Cardiac fibroblast (primary cell): ENCODE data around the gene CDHR2.

ENCODE experiments used
- DNase-seq, 2 donors: peaks; one replicate each; pipeline versions ENCODE4 v3.0.0 to v3.0.0-alpha.2; 2010; ENCODE audit warnings: low read depth in 2 of 2
- H3K4me3 ChIP-seq, 2 donors: replicated peaks in 1 of 2; 1 replicate in 1 of 2; 2 replicates in 1 of 2; pipeline ENCODE4 v1.5.1; 2011; ENCODE audit warnings: low read depth in 2 of 2, low read length in 2 of 2, mild to moderate bottlenecking in 2 of 2, moderate library complexity in 1 of 2
- TF ChIP-seq, protein P1 (sequence below): IDR thresholded peaks from one replicate; pipeline ENCODE4 v1.5.1; 2011; ENCODE audit warnings: low read depth, mild to moderate bottlenecking, low read length, inconsistent platforms

Gene CDHR2

DNA sequence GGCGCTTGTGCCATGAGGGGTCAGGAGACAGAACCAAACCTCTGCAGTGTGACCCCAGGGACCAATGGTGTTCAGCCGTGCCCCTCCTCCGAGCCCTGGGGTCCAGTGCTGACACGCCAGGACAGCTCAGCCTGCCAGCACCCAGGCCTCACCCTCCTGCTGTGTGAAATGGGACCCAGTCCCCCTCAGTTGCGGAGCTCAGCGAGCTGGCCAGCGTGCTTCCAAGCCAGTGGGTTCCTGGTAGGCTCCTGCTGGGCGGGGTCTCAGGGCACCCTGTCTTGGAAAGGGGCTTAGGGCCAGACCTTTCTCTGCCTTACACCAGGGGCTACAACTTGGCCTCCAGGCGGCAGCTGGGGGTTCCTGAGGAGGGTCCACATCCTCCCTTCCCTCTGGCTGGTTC, 16.3 kb upstream of the CDHR2 start:
- TF ChIP-seq, protein P1, sequence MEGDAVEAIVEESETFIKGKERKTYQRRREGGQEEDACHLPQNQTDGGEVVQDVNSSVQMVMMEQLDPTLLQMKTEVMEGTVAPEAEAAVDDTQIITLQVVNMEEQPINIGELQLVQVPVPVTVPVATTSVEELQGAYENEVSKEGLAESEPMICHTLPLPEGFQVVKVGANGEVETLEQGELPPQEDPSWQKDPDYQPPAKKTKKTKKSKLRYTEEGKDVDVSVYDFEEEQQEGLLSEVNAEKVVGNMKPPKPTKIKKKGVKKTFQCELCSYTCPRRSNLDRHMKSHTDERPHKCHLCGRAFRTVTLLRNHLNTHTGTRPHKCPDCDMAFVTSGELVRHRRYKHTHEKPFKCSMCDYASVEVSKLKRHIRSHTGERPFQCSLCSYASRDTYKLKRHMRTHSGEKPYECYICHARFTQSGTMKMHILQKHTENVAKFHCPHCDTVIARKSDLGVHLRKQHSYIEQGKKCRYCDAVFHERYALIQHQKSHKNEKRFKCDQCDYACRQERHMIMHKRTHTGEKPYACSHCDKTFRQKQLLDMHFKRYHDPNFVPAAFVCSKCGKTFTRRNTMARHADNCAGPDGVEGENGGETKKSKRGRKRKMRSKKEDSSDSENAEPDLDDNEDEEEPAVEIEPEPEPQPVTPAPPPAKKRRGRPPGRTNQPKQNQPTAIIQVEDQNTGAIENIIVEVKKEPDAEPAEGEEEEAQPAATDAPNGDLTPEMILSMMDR = no peak
- no peak for DNase-seq
- H3K4me3 ChIP-seq = no peak overlapping the region

DNA sequence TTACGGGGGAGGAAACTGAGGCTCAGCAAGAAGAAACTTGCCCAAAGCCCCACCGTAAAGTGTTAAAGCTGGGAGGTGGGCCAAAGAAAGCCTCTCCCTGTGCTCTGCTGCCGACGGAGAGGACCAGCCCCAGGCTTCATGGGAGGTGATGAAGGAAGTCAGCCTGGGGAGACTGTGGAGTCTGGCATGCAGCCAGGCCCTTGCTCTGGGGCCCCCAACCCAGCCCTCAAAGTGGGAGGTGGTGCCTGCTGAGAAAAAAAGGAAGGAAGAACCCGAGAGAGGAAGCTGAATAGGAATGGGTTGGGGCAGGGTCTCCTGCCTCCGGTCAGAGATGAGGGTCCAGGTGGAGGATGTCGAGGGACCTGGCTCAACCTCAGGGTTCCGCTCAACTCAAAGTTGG, 15.8 kb upstream of the CDHR2 start:
- no peak for DNase-seq
- H3K4me3 ChIP-seq = no peak overlapping the region
- TF ChIP-seq, protein P1 = no peak

DNA sequence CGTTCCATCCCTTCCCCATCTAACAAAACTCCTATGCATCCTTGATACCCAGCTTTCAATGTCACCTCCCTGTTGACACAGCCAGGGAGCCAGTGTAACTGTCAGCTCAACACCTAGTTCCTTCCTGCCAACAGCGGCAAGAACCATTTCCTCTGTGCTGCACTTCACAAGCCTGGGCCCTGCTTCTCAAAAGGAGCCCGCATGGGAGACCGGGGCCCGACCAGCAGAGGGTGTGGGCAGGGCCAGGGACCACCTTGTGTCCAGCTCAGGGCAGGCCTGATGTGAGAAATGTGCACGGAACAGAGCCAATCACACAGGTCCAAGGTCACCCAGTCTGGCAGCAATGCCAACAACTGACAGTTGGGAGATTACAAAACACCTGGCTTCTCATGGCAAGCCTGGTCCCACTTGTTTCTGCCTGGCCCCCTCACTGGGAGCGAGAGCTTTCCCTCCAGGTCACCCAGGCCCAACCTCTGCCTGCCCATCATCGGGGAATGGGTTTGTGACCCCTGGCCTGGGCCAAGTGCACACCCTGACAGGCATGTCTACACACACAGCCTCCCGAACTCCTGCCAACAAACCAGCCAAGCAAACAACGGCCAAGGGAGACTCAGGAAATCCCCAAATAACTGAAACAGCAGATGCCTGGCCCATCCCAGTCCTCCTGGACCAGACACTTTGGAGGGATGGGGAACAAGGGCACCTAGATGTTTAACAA, 15.1 kb upstream of the CDHR2 start:
- H3K4me3 ChIP-seq = no peak overlapping the region
- TF ChIP-seq, protein P1 = peak; percentile 12
- DNase-seq = peak in 1 of 2 donors; percentile 39

DNA sequence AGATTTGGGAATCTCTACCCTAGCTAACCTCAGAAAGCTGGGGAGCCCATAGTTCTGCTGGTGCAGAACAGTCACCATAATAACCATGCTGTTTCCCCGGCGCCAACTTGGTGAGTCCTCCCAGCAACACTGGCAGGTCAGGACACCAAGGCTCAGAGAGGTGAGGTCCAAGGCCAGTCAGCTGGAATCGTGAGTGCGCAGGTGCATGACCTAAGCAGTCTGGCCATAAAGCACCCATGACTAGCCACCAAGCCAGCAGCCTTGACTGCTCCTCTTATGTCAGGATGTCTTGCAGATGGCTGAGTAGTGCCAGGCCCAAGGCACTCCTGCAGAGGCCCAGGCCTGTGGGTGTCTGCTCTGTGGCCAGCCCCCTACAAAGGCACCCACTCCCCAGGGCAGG, 14.5 kb upstream of the CDHR2 start:
- TF ChIP-seq, protein P1 = no peak
- H3K4me3 ChIP-seq = no peak overlapping the region
- no peak for DNase-seq

DNA sequence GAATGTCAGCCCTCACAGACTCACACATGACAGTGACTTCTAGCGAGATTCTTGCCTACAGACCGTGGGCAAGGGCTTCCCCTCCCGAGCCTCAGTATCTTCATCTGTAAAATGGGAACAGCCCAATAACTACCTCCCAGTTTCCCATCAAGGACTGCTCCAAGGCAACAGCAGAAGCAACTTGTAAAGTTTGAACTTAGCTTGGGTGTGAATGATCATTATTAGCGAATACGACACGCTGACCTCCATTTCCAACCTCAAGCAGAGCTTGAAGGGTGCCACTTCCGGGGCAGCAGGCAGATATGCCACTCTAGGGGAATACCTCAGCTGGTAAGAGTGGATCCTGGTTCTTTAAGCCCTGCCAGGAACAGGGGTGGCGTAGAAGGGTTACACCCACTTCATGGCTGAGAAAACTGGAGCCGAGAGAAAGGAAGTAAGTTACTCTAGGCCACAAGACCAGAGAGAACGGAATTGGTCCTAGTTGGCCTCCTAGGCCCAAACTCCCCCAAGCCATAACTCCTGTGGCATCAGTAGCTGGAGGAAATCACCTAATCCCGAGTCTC, 14.0 kb upstream of the CDHR2 start:
- TF ChIP-seq, protein P1 = no peak
- no peak for DNase-seq
- peak overlapping the region; percentile 84 to 95 for H3K4me3 ChIP-seq

DNA sequence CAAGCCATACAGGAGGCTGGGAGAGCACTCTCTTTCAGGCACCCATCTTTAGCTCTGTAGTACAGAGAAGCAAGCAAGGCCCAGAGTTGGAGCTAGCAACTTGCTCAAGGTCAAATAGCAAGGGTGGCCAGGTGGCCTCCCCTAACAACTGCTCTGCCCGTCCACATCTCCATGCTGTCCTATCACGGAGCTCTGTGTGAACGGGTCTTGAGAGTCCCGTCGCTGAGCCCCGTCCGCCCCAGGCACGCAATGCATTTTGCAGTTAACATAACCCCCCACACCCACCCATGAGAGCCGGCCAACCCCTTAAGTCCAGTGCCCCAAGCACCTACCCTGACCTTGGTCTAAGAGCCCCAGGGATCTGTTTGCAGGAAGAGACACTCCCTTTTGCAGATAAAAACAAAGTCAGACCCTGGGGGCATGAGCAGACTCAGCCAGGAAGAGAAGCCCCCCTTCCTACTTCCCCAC, 13.4 kb upstream of the CDHR2 start:
- DNase-seq = no peak
- TF ChIP-seq, protein P1 = no peak
- H3K4me3 ChIP-seq = peak overlapping the region; percentile 84 to 95
